Smooth muscle cell (in vitro differentiated cells): Measurements from ENCODE around the gene RNASE1. TPM values are rescaled to one million over a fixed set of nuclear protein-coding genes. Genes with fewer than 3 reads are reported as not detected.
"Not testable (repeated sequence)": the region's sequence is repeated elsewhere in the genome, so short reads cannot be mapped to it uniquely, and the experiment has no call there.

ENCODE experiments used
- DNase-seq: peaks from one replicate; lab custom pipeline; 2025; ENCODE audit not compliant: unreplicated experiment; lab: John Stamatoyannopoulos, UW
- H2AFZ ChIP-seq: fragments of 200-600 bp; sonication (generic); 2 replicates; pipeline ENCODE4 v1.6.0; 2016; ENCODE audit warnings: antibody characterized with exemption, low read depth, mild to moderate bottlenecking
- H3F3A ChIP-seq: fragments of 200-600 bp; sonication (generic); 2 replicates; pipeline ENCODE4 v1.6.0; 2017; ENCODE audit warnings: antibody characterized with exemption, low read depth
- H3K27ac ChIP-seq: fragments of 200-600 bp; sonication (generic); 2 replicates; pipeline ENCODE4 v1.5.1; 2016; ENCODE audit warnings: low read depth, mild to moderate bottlenecking
- H3K27me3 ChIP-seq: fragments of 200-600 bp; sonication (generic); 2 replicates; pipeline ENCODE4 v1.6.1; 2016; ENCODE audit warnings: low read depth, mild to moderate bottlenecking
- H3K36me3 ChIP-seq: fragments of 200-600 bp; sonication (generic); 2 replicates; pipeline ENCODE4 v1.5.1; 2016; ENCODE audit warnings: low read depth
- H3K4me1 ChIP-seq: fragments of 200-600 bp; sonication (generic); 2 replicates; pipeline ENCODE4 v1.5.1; 2016; ENCODE audit warnings: low read depth
- H3K4me2 ChIP-seq: fragments of 200-600 bp; sonication (generic); 2 replicates; pipeline ENCODE4 v1.6.0; 2016; ENCODE audit warnings: mild to moderate bottlenecking
- H3K4me3 ChIP-seq: fragments of 200-600 bp; sonication (generic); 2 replicates; pipeline ENCODE4 v1.5.1; 2016; ENCODE audit warnings: mild to moderate bottlenecking
- H3K79me2 ChIP-seq: fragments of 200-600 bp; sonication (generic); 2 replicates; pipeline ENCODE4 v1.6.0; 2016; ENCODE audit warnings: low read depth, mild to moderate bottlenecking
- H3K9ac ChIP-seq: fragments of 200-600 bp; sonication (generic); 2 replicates; pipeline ENCODE4 v1.6.0; 2016; ENCODE audit warnings: low read depth
- H3K9me3 ChIP-seq: fragments of 200-600 bp; sonication (generic); replicated peaks from 2 replicates; pipeline ENCODE4 v1.5.1; 2016; ENCODE audit warnings: low read depth
- H4K20me1 ChIP-seq: fragments of 200-600 bp; sonication (generic); 2 replicates; pipeline ENCODE4 v1.6.0; 2016; ENCODE audit warnings: low read depth
- CTCF ChIP-seq: fragments of 200-600 bp; sonication (generic); IDR thresholded peaks from 2 replicates; pipeline ENCODE4 v1.5.1; 2017; ENCODE audit warnings: borderline replicate concordance, mild to moderate bottlenecking, antibody characterized with exemption; ENCODE audit not compliant: insufficient read depth, poor library complexity, severe bottlenecking
- WGBS: methylation state at CpG from one replicate; pipeline ENCODE4 v1.1.7; 2016; ENCODE audit warnings: low lambda C conversion rate; 5-methylcytosine and 5-hydroxymethylcytosine counted together
- polyA plus RNA-seq: library from polyadenylated mRNA; unstranded; fragments of >200 nt; fragmentation: Nextera tagmentation; extraction: Ambion mirVana; gene quantifications from 2 replicates; pipeline ENCODE4 v1.2.1, GENCODE V29; 2016
- total RNA-seq: library from RNA; depleted of rRNA; stranded (reverse); fragments of >200 nt; gene quantifications from 2 replicates; pipeline ENCODE4 v1.2.3, GENCODE V29; 2014

Gene RNASE1
- total and polyA plus RNA-seq, 2 experiments from 2014 or later = 4.0 to 6.9 TPM

- H3K27ac ChIP-seq = no peak overlapping the region
- no peaks in the 10 kb centered on the region for H3K27me3 ChIP-seq
- TF ChIP-seq CTCF = no peak
- no peak for DNase-seq
- H3K79me2 ChIP-seq = no peaks in the 10 kb centered on the region
- no peaks in the 10 kb centered on the region for H3K9me3 ChIP-seq
- H3F3A ChIP-seq = no peaks in the 10 kb centered on the region
- WGBS = 95% methylated on average over 8 of the region's 8 CpGs
- no peaks in the 10 kb centered on the region for H4K20me1 ChIP-seq
- H2AFZ ChIP-seq = no peak overlapping the region
- H3K4me2 ChIP-seq = no peak overlapping the region
- H3K4me3 ChIP-seq = no peak overlapping the region
- no peak overlapping the region for H3K9ac ChIP-seq
- H3K4me1 ChIP-seq = peaks cover 19% of the 10 kb centered on the region
- H3K36me3 ChIP-seq = no peaks in the 10 kb centered on the region
Observed at GRCh38 chr14:20823859-20824258, 21.2 kb upstream of the RNASE1 start.

- not testable (repeated sequence) for H3K4me3 ChIP-seq, H3K79me2 ChIP-seq, DNase-seq, H3K9me3 ChIP-seq, H4K20me1 ChIP-seq, H3F3A ChIP-seq, H3K36me3 ChIP-seq, H3K27me3 ChIP-seq, H2AFZ ChIP-seq
- peak overlapping the region; percentile 62 for H3K27ac ChIP-seq
- H3K4me2 ChIP-seq = peak overlapping the region; percentile 8
- peaks cover 19% of the 10 kb centered on the region for H3K4me1 ChIP-seq
- 70% methylated on average over 3 of the region's 3 CpGs for WGBS
- H3K9ac ChIP-seq = peak overlapping the region; percentile 16
Observed at GRCh38 chr14:20821521-20822108, 19.0 kb upstream of the RNASE1 start.

GRCh38 chr14:20820063-20820904 is 17.6 kb upstream of the RNASE1 start:
- TF ChIP-seq CTCF = no peak

GRCh38 chr14:20818861-20819260 is 16.2 kb upstream of the RNASE1 start:
- Histone ChIP-seq H3K9me3 (no peaks in the 10 kb centered on the region), H3K4me3 (no peak overlapping the region), H3K27ac (no peak overlapping the region), H3K36me3 (no peaks in the 10 kb centered on the region), H3K4me1 (peaks cover 15% of the 10 kb centered on the region), H4K20me1 (no peaks in the 10 kb centered on the region), H3K4me2 (no peak overlapping the region), H3K27me3 (no peaks in the 10 kb centered on the region), H3F3A (no peaks in the 10 kb centered on the region), H3K79me2 (no peaks in the 10 kb centered on the region), H3K9ac (no peak overlapping the region), H2AFZ (no peak overlapping the region)
- no peak for TF ChIP-seq CTCF
- 93% methylated on average over 7 of the region's 7 CpGs for WGBS
- no peak for DNase-seq

More at GRCh38 chr14:20820063-20820904, 17.6 kb upstream of the RNASE1 start:
- 82% methylated on average over 14 of the region's 14 CpGs for WGBS
- H3K36me3 ChIP-seq = no peaks in the 10 kb centered on the region
- H3F3A ChIP-seq = no peaks in the 10 kb centered on the region
- peak overlapping the region; percentile 62 for H3K27ac ChIP-seq
- DNase-seq = no peak
- H3K4me1 ChIP-seq = peaks cover 15% of the 10 kb centered on the region
- H4K20me1 ChIP-seq = no peaks in the 10 kb centered on the region
- no peaks in the 10 kb centered on the region for H3K27me3 ChIP-seq
- H3K9ac ChIP-seq = no peak overlapping the region
- H3K9me3 ChIP-seq = no peaks in the 10 kb centered on the region
- no peak overlapping the region for H3K4me2 ChIP-seq
- no peak overlapping the region for H2AFZ ChIP-seq
- no peak overlapping the region for H3K4me3 ChIP-seq
- H3K79me2 ChIP-seq = no peaks in the 10 kb centered on the region

- H3K4me3 ChIP-seq, H3K36me3 ChIP-seq, H3K27ac ChIP-seq, DNase-seq, H3K79me2 ChIP-seq, H2AFZ ChIP-seq, H3K9ac ChIP-seq, H3F3A ChIP-seq, H3K9me3 ChIP-seq, H3K27me3 ChIP-seq, H3K4me1 ChIP-seq, H3K4me2 ChIP-seq, H4K20me1 ChIP-seq: not testable (repeated sequence)
- 92% methylated on average over 3 of the region's 3 CpGs for WGBS
Observed at GRCh38 chr14:20815946-20816345, 13.3 kb upstream of the RNASE1 start.
